Endothelial cell (in vitro differentiated cells): ENCODE data around the gene MFGE8. TPM values are rescaled to one million over a fixed set of nuclear protein-coding genes. Genes with fewer than 3 reads are reported as not detected.

Source experiments
- DNase-seq: peaks from one replicate; pipeline ENCODE4 v3.0.0; 2021; ENCODE audit warnings: low spot score
- H3K27ac Mint-ChIP-seq: one replicate; pipeline ENCODE4 v1.8.0; 2021; ENCODE audit warnings: mixed read lengths, inconsistent platforms; ENCODE audit not compliant: unreplicated experiment
- H3K27me3 Mint-ChIP-seq: one replicate; pipeline ENCODE4 v1.8.0; 2021; ENCODE audit warnings: mild to moderate bottlenecking, moderate library complexity, mixed read lengths, inconsistent platforms; ENCODE audit not compliant: unreplicated experiment
- H3K36me3 Mint-ChIP-seq: one replicate; pipeline ENCODE4 v1.8.0; 2021; ENCODE audit warnings: mild to moderate bottlenecking, low read depth, mixed read lengths, inconsistent platforms; ENCODE audit not compliant: unreplicated experiment
- H3K4me1 Mint-ChIP-seq: one replicate; pipeline ENCODE4 v1.8.0; 2021; ENCODE audit warnings: mild to moderate bottlenecking, mixed read lengths, inconsistent platforms; ENCODE audit not compliant: unreplicated experiment
- H3K4me3 Mint-ChIP-seq: one replicate; pipeline ENCODE4 v1.8.0; 2021; ENCODE audit warnings: mild to moderate bottlenecking, mixed read lengths, inconsistent platforms; ENCODE audit not compliant: unreplicated experiment
- H3K9me3 Mint-ChIP-seq: one replicate; pipeline ENCODE4 v1.8.0; 2021; ENCODE audit warnings: mixed read lengths, inconsistent platforms; ENCODE audit not compliant: unreplicated experiment
- CTCF ChIP-seq: fragments of 200-600 bp; sonication (generic); IDR thresholded peaks from one replicate; pipeline ENCODE4 v1.5.0; 2021; ENCODE audit warnings: antibody characterized with exemption; ENCODE audit not compliant: unreplicated experiment
- total RNA-seq: library from RNA; stranded (reverse); fragmentation: NEBNext Ultra II Directional; extraction: Animal tissue kit (Norgen Biotek cat#: 25700); gene quantifications from one replicate; pipeline ENCODE4 v1.2.1, GENCODE V29; 2021; ENCODE audit not compliant: unreplicated experiment

MFGE8 gene
- total RNA-seq, 1 donor from 2014 or later, result 113 TPM

- no peaks in the 10 kb centered on the region for H3K9me3 Mint-ChIP-seq
- no peak overlapping the region for H3K27ac Mint-ChIP-seq
- H3K27me3 Mint-ChIP-seq, result peaks cover 10% of the 10 kb centered on the region
- peaks cover 39% of the 10 kb centered on the region for H3K4me1 Mint-ChIP-seq
- peak overlapping the region; percentile 26 for H3K4me3 Mint-ChIP-seq
- no peak for TF ChIP-seq CTCF
- no peak for DNase-seq
- H3K36me3 Mint-ChIP-seq, result peaks cover 21% of the 10 kb centered on the region
Measured at GRCh38 chr15:88900309-88900981, 12.7 kb downstream of the MFGE8 start.

- peaks cover 21% of the 10 kb centered on the region for H3K36me3 Mint-ChIP-seq
- peaks cover 10% of the 10 kb centered on the region for H3K27me3 Mint-ChIP-seq
- no peak overlapping the region for H3K27ac Mint-ChIP-seq
- peaks cover 36% of the 10 kb centered on the region for H3K4me1 Mint-ChIP-seq
- H3K9me3 Mint-ChIP-seq, result no peaks in the 10 kb centered on the region
- TF ChIP-seq CTCF, result no peak
- H3K4me3 Mint-ChIP-seq, result no peak overlapping the region
- no peak for DNase-seq
Measured at GRCh38 chr15:88899251-88899650, 13.9 kb downstream of the MFGE8 start.

- DNase-seq, result no peak
- Mint-ChIP-seq H3K4me3 (no peak overlapping the region), H3K27me3 (peaks cover 10% of the 10 kb centered on the region), H3K9me3 (no peaks in the 10 kb centered on the region), H3K36me3 (peaks cover 17% of the 10 kb centered on the region), H3K27ac (peak overlapping the region; percentile 67), H3K4me1 (peaks cover 32% of the 10 kb centered on the region)
- no peak for TF ChIP-seq CTCF
Measured at GRCh38 chr15:88898736-88899135, 14.4 kb downstream of the MFGE8 start.

GRCh38 chr15:88897456-88898194 lies 15.6 kb downstream of the MFGE8 start:
- TF ChIP-seq CTCF, result no peak
- H3K27me3 Mint-ChIP-seq, result peaks cover 10% of the 10 kb centered on the region
- peaks cover 32% of the 10 kb centered on the region for H3K4me1 Mint-ChIP-seq
- peak overlapping the region; percentile 67 for H3K27ac Mint-ChIP-seq
- H3K36me3 Mint-ChIP-seq, result peaks cover 16% of the 10 kb centered on the region
- peak overlapping the region; percentile 63 for H3K4me3 Mint-ChIP-seq
- peak; percentile 85 for DNase-seq
- no peaks in the 10 kb centered on the region for H3K9me3 Mint-ChIP-seq

GRCh38 chr15:88897142-88897455 lies 16.1 kb downstream of the MFGE8 start:
- Mint-ChIP-seq H3K27ac (no peak overlapping the region), H3K4me3 (no peak overlapping the region), H3K9me3 (no peaks in the 10 kb centered on the region), H3K36me3 (peaks cover 15% of the 10 kb centered on the region), H3K4me1 (peaks cover 32% of the 10 kb centered on the region), H3K27me3 (peaks cover 5% of the 10 kb centered on the region)
- no peak for TF ChIP-seq CTCF
- DNase-seq, result no peak
